HG03439 (cell line): ENCODE data around the gene ABCG2.

Source experiments
- ATAC-seq: cut with Tn5 transposase; IDR thresholded peaks from one replicate; pipeline ENCODE4 v1.9.1; 2021; ENCODE audit warnings: mild to moderate bottlenecking, moderate library complexity; ENCODE audit not compliant: unreplicated experiment

The ABCG2 gene

GRCh38 chr4:88077911-88078524 is 80.4 kb downstream of the ABCG2 start:
- ATAC-seq = no peak

- ATAC-seq = no peak
Measured at GRCh38 chr4:88075336-88075735, 83.1 kb downstream of the ABCG2 start.

GRCh38 chr4:88070031-88070430 is 88.4 kb downstream of the ABCG2 start:
- no peak for ATAC-seq

- ATAC-seq = no peak
Measured at GRCh38 chr4:88064410-88064809, 94.0 kb downstream of the ABCG2 start.

- no peak for ATAC-seq
Measured at GRCh38 chr4:88063634-88064296, 94.7 kb downstream of the ABCG2 start.

GRCh38 chr4:88062843-88063242 is 95.6 kb downstream of the ABCG2 start:
- ATAC-seq = no peak

- ATAC-seq = no peak
Measured at GRCh38 chr4:88062311-88062710, 96.1 kb downstream of the ABCG2 start.

- ATAC-seq = no peak
Measured at GRCh38 chr4:88060431-88060830, 98.0 kb downstream of the ABCG2 start.

GRCh38 chr4:88059766-88060165 is 98.7 kb downstream of the ABCG2 start:
- no peak for ATAC-seq

- ATAC-seq = no peak
Measured at GRCh38 chr4:88058295-88058694, 100.1 kb downstream of the ABCG2 start.

GRCh38 chr4:88054901-88055300 is 103.5 kb downstream of the ABCG2 start:
- ATAC-seq = no peak

- ATAC-seq = no peak
Measured at GRCh38 chr4:88054229-88054628, 104.2 kb downstream of the ABCG2 start.

- ATAC-seq = no peak
Measured at GRCh38 chr4:88045021-88045420, 113.4 kb downstream of the ABCG2 start.

GRCh38 chr4:88043586-88044340 is 114.7 kb downstream of the ABCG2 start:
- no peak for ATAC-seq

- no peak for ATAC-seq
Measured at GRCh38 chr4:88043001-88043400, 115.4 kb downstream of the ABCG2 start.

- no peak for ATAC-seq
Measured at GRCh38 chr4:88041626-88042025, 116.8 kb downstream of the ABCG2 start.

GRCh38 chr4:88040707-88041106 is 117.7 kb downstream of the ABCG2 start:
- no peak for ATAC-seq
